Measurements from ENCODE around the gene STMP1. TPM values are rescaled to one million over a fixed set of nuclear protein-coding genes. Genes with fewer than 3 reads are reported as not detected.

STMP1 gene
- total RNA-seq, 1 donor from 2014 or later = 28.2 TPM

DNA sequence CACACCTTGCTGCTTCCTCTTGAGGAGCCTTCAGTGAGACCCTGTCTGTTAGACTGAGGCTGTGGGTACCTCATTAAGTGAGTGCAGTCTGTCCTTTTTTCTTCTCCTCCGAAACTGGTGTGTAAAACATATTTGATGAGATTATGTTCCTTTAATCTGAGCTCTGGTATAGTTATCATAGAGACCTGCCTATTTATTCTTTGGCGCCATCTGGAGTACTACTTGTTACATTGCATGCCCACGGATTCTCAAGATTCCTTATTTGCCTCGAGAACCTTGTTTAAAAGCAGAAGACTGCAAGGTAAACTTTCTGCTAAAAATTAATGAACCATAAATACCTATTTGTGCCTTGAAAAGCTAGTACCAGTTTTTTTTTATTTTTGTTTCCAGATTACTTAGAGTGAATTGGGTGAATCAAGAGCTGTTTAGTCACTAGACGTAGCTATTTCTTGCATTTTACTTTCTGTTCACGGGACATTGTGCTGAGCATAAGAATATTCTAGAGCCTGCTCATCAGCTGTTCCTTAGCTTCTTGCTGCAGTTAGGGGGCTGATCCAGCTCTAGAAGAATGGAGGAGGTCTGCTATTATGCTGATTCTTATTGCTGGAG is 16.9 kb upstream of the STMP1 start:
- intact Hi-C loops (cut with micrococcal nuclease) = loop anchor here (10.0 kb wide), 1 partner anchor 361 kb away; no protein-coding TSS in a partner anchor
- DNase-seq = no peak
- Histone ChIP-seq H3K9me3 (replicated peaks) (no peaks in the 10 kb centered on the region), H3K4me3 (no peak overlapping the region), H3K27me3 (ENCODE audit: low read depth) (no peaks in the 10 kb centered on the region), H3K36me3 (peaks cover 77% of the 10 kb centered on the region), H3K4me1 (no peaks in the 10 kb centered on the region), H3K27ac (replicated peaks) (no peak overlapping the region)
- TF ChIP-seq, protein P1, sequence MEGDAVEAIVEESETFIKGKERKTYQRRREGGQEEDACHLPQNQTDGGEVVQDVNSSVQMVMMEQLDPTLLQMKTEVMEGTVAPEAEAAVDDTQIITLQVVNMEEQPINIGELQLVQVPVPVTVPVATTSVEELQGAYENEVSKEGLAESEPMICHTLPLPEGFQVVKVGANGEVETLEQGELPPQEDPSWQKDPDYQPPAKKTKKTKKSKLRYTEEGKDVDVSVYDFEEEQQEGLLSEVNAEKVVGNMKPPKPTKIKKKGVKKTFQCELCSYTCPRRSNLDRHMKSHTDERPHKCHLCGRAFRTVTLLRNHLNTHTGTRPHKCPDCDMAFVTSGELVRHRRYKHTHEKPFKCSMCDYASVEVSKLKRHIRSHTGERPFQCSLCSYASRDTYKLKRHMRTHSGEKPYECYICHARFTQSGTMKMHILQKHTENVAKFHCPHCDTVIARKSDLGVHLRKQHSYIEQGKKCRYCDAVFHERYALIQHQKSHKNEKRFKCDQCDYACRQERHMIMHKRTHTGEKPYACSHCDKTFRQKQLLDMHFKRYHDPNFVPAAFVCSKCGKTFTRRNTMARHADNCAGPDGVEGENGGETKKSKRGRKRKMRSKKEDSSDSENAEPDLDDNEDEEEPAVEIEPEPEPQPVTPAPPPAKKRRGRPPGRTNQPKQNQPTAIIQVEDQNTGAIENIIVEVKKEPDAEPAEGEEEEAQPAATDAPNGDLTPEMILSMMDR (IDR thresholded peaks at IDR 0.05; ENCODE audit: borderline replicate concordance) = peak; percentile 81

DNA sequence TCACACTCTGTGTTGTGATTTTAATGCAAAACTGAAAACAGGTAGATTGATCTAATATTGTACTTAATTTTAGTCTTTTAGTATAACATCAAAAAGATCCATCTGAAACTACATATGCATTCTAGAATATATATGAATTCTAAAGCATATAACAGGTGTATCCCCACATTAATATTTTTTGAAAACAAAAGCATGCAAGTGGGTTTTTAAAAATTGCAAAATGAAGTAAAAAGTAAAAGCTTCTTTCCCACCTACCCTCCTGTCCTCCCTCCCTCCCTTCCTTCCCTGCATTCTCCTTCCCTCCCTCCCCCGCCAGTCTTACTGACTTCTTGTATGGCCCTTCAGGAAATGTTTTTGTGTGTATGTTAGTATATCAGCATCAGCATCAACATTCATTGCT is 14.6 kb upstream of the STMP1 start:
- no peak for DNase-seq
- Histone ChIP-seq H3K9me3 (replicated peaks) (no peaks in the 10 kb centered on the region), H3K27me3 (ENCODE audit: low read depth) (no peaks in the 10 kb centered on the region), H3K36me3 (peaks cover 55% of the 10 kb centered on the region), H3K4me3 (no peak overlapping the region), H3K27ac (replicated peaks) (no peak overlapping the region), H3K4me1 (no peaks in the 10 kb centered on the region)
- intact Hi-C loops (cut with micrococcal nuclease) = loop anchor here (10.0 kb wide), 1 partner anchor 363 kb away; no protein-coding TSS in a partner anchor
- TF ChIP-seq, protein P1 (IDR thresholded peaks at IDR 0.05; ENCODE audit: borderline replicate concordance) = no peak

DNA sequence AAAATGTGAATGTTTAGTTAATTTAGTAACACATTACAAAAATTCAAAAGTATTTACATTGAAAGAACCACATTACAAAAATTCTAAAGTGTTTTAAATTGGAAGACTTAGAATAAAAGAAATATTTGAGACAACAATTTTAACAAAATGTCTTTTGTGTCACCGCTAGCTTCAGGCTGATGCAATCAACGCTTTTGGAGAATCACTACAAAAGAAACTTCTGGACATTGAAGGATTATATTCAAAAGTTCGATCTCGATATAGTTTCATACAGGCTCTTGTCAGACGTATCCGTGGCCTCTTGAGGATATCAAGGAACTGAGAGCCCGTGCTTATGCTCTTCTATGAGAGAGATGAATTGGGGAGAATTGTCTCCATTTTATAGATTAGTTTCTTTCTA is 14.1 kb upstream of the STMP1 start:
- Histone ChIP-seq H3K4me3 (no peak overlapping the region), H3K9me3 (replicated peaks) (no peaks in the 10 kb centered on the region), H3K4me1 (no peaks in the 10 kb centered on the region), H3K27me3 (ENCODE audit: low read depth) (no peaks in the 10 kb centered on the region), H3K36me3 (peaks cover 50% of the 10 kb centered on the region), H3K27ac (replicated peaks) (no peak overlapping the region)
- intact Hi-C loops (cut with micrococcal nuclease) = loop anchor here (10.0 kb wide), 1 partner anchor 363 kb away; no protein-coding TSS in a partner anchor
- TF ChIP-seq, protein P1 (IDR thresholded peaks at IDR 0.05; ENCODE audit: borderline replicate concordance) = no peak
- no peak for DNase-seq

DNA sequence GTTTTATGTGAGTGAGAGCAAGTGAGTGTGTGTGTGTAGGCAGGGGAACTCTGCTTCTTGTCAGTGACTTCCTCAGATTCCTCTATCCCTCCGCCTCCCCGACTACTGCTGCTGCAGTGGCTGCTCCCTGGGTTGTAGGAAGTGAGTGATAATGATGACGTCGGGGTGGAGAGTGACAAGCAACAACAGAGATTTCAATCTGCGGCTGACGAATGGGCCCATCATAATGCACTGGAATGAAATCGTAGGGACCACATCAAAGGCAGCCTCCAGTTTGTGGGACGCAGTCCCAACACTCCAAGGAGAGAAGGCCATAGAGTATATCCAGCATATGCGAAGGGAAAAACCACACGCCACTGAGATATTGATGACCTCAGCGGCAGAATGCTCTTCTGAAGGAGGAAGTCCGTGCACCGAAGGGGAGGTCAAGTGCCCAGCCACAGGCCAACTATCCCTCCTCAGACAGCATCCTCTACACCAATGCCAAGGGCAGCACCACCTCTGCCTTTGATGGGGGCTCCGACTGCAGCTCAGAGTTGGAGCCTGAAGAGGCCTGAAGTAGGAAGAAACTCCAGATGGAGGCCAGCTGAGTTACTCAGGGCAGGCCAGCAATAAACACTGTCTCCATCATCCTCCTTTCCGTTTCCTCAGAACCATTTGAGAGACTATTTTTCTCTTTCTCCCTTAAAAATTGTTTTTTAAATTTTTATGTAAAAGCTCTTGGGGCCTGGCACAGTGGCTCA is 11.3 kb upstream of the STMP1 start:
- Histone ChIP-seq H3K36me3 (peaks cover 25% of the 10 kb centered on the region), H3K27ac (replicated peaks) (no peak overlapping the region), H3K4me1 (no peaks in the 10 kb centered on the region), H3K27me3 (ENCODE audit: low read depth) (no peaks in the 10 kb centered on the region), H3K9me3 (replicated peaks) (no peaks in the 10 kb centered on the region), H3K4me3 (no peak overlapping the region)
- TF ChIP-seq, protein P1 (IDR thresholded peaks at IDR 0.05; ENCODE audit: borderline replicate concordance) = no peak
- intact Hi-C loops (cut with micrococcal nuclease) = no loop called here
- DNase-seq = no peak

DNA sequence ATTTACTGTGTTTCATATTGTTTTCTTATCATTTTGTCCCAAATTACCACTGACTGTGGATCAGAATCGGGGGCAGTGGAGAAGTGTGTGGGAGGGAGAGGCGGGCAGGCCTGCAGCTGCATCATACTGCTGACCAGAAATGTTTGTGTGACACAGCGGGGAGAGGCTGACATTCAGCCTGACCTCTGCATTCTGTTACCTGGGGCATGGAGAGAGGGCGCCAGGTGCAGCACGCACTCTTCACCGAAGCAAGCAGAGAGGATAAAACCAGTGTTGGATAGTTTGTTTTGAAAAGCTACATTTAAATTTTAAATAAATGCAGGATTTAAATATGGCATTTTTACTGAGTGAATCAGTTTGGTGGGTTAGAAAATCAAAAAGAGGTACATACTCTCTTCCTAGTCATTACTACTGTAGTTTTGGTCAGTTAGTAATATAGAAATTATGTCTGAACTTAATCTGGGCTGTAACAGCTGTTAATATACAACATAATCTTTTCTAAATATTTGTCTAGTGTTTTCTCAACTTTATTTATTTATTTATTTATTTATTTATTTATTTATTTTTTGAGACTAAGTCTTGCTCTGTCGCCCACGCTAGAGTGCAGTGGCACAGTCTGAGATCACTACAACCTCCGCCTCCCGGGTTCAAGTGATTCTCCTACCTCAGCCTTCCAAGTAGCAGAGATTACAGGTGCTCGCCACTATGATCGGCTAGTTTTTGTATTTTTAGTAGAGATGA is 8.8 kb upstream of the STMP1 start:
- Histone ChIP-seq H3K36me3 (peaks cover 6% of the 10 kb centered on the region), H3K9me3 (replicated peaks) (no peaks in the 10 kb centered on the region), H3K27me3 (ENCODE audit: low read depth) (no peaks in the 10 kb centered on the region), H3K4me1 (no peaks in the 10 kb centered on the region), H3K4me3 (no peak overlapping the region), H3K27ac (replicated peaks) (no peak overlapping the region)
- intact Hi-C loops (cut with micrococcal nuclease) = no loop called here
- TF ChIP-seq, protein P1 (IDR thresholded peaks at IDR 0.05; ENCODE audit: borderline replicate concordance) = no peak
- no peak for DNase-seq

Data from left ventricle myocardium inferior (tissue), 1 donor.